H1 (cell line): ENCODE measurements around the gene ITGAV. TPM values are rescaled to one million over a fixed set of nuclear protein-coding genes. Genes with fewer than 3 reads are reported as not detected.

Experiments
- CHD7 ChIP-seq: fragments of 300-600 bp; sonication (generic); IDR thresholded peaks from 2 replicates; pipeline ENCODE4 v1.7.1; 2012; ENCODE audit warnings: low read length, moderate library complexity, mild to moderate bottlenecking, inconsistent platforms; ENCODE audit not compliant: insufficient replicate concordance
- JUND ChIP-seq: IDR thresholded peaks from 2 replicates; pipeline ENCODE4 v1.6.1; 2011; ENCODE audit warnings: mild to moderate bottlenecking, improper control_type of control experiment, low read length
- MAX ChIP-seq: IDR thresholded peaks from 2 replicates; pipeline ENCODE4 v1.6.1; 2012; ENCODE audit warnings: inconsistent platforms
- PHF8 ChIP-seq: fragments of 200-600 bp; sonication (generic); conservative IDR thresholded peaks from 2 replicates; pipeline ENCODE4 v1.7.1; 2012; ENCODE audit warnings: low read depth, mild to moderate bottlenecking, inconsistent platforms, low read length, moderate library complexity
- POLR2A ChIP-seq, 2 experiments: IDR thresholded peaks; 1 replicate in 1 of 2; 2 replicates in 1 of 2; pipeline ENCODE4 v1.6.1; 2011; ENCODE audit warnings: low read depth in 2 of 2, low read length in 2 of 2, mild to moderate bottlenecking in 2 of 2; ENCODE audit errors: control extremely low read depth in 1 of 2
- RBBP5 ChIP-seq: IDR thresholded peaks from 2 replicates; pipeline ENCODE4 v1.7.1; 2012; ENCODE audit warnings: low read depth, mild to moderate bottlenecking, inconsistent platforms, low read length, moderate library complexity, borderline replicate concordance
- TAF7 ChIP-seq: optimal IDR thresholded peaks from 2 replicates; pipeline ENCODE3; 2011; ENCODE audit warnings: low read depth, mild to moderate bottlenecking, inconsistent platforms, low read length, moderate library complexity, borderline replicate concordance
- TEAD4 ChIP-seq: IDR thresholded peaks from 2 replicates; pipeline ENCODE4 v1.6.1; 2012; ENCODE audit warnings: low read depth, low read length, inconsistent platforms, mixed read lengths
- polyA plus RNA-seq, 7 experiments: library from polyadenylated mRNA; depleted of rRNA in 3 of 7; stranded (reverse) in 5 of 7; unstranded in 2 of 7; fragments of >200 nt in 5 of 7; fragments of 200-250 nt in 2 of 7; gene quantifications; 1 replicate in 5 of 7; 2 replicates in 1 of 7; 4 replicates in 1 of 7; pipeline versions ENCODE4 v1.2.1 to v1.2.3, GENCODE V29; 2011 to 2013; ENCODE audit warnings: missing spikeins in 2 of 7, mixed read lengths in 2 of 7
- total RNA-seq: library from RNA; stranded (reverse); fragmentation: NEBNext Ultra II Directional; extraction: Animal tissue kit (Norgen Biotek cat#: 25700); gene quantifications from 2 replicates; pipeline ENCODE4 v1.2.1, GENCODE V29; 2021

ITGAV gene
- total and polyA plus RNA-seq, 2 of the 8 experiments (the other 6 are each of a cell fraction or from before 2014, with no cell fraction given): 11.7 to 42.4 TPM

- TF ChIP-seq CHD7 (no peak), JUND (no peak), MAX (no peak), TEAD4 (no peak), TAF7 (no peak), PHF8 (no peak), POLR2A (IDR thresholded peaks at IDR 0.05; ENCODE audit: control extremely low read depth in 1 of 2, low read depth in 2 of 2, low read length in 2 of 2) (no peak), RBBP5 (no peak)
These were observed 1.6 kb downstream of the ITGAV start (continued) for GRCh38 chr2:186591506-186591890.
